H9 (cell line): Measurements from ENCODE around the gene HDAC7. TPM values are rescaled to one million over a fixed set of nuclear protein-coding genes. Genes with fewer than 3 reads are reported as not detected.

ENCODE experiments used
- DNase-seq: peaks from one replicate; pipeline ENCODE4 v3.0.0-alpha.2; 2017
- H2AFZ ChIP-seq: one replicate; pipeline ENCODE4 v1.6.1; 2013; ENCODE audit warnings: mild to moderate bottlenecking, low read length, control low read depth, moderate library complexity
- H2AK5ac ChIP-seq: 2 replicates; pipeline ENCODE4 v1.6.1; 2013; ENCODE audit warnings: low read length, control low read depth, mixed read lengths; ENCODE audit not compliant: insufficient read length
- H2BK120ac ChIP-seq: one replicate; pipeline ENCODE4 v1.6.1; 2013; ENCODE audit warnings: low read depth, mild to moderate bottlenecking, low read length, control low read depth, inconsistent platforms; ENCODE audit not compliant: poor library complexity, severe bottlenecking
- H2BK12ac ChIP-seq: 2 replicates; pipeline ENCODE4 v1.6.1; 2013; ENCODE audit warnings: low read length, control low read depth, mixed read lengths, low read depth; ENCODE audit not compliant: insufficient read length
- H2BK15ac ChIP-seq: 2 replicates; pipeline ENCODE4 v1.6.1; 2013; ENCODE audit warnings: low read depth, low read length, control low read depth
- H2BK20ac ChIP-seq: one replicate; pipeline ENCODE4 v1.6.1; 2013; ENCODE audit warnings: low read depth, mild to moderate bottlenecking, low read length, control low read depth, inconsistent platforms; ENCODE audit not compliant: poor library complexity, severe bottlenecking
- H2BK5ac ChIP-seq: 2 replicates; pipeline ENCODE4 v1.6.1; 2013; ENCODE audit warnings: low read length, control low read depth, mixed read lengths; ENCODE audit not compliant: insufficient read length
- H3K14ac ChIP-seq: 2 replicates; pipeline ENCODE4 v1.6.1; 2013; ENCODE audit warnings: low read length, control low read depth; ENCODE audit not compliant: insufficient read depth
- H3K18ac ChIP-seq: 2 replicates; pipeline ENCODE4 v1.6.1; 2013; ENCODE audit warnings: low read depth, mild to moderate bottlenecking, mixed read lengths, low read length, control low read depth; ENCODE audit not compliant: insufficient read length
- H3K23ac ChIP-seq: 2 replicates; pipeline ENCODE4 v1.6.1; 2013; ENCODE audit warnings: low read length, control low read depth, mixed read lengths, low read depth; ENCODE audit not compliant: insufficient read length
- H3K23me2 ChIP-seq: 2 replicates; pipeline ENCODE4 v1.6.1; 2013; ENCODE audit warnings: low read depth, mild to moderate bottlenecking, mixed read lengths, low read length, control low read depth; ENCODE audit not compliant: insufficient read length, poor library complexity, severe bottlenecking
- H3K27ac ChIP-seq: 2 replicates; pipeline ENCODE4 v1.5.1; 2013; ENCODE audit warnings: low read length, control low read depth, mixed read lengths, low read depth; ENCODE audit not compliant: insufficient read length
- H3K27me3 ChIP-seq: 2 replicates; pipeline ENCODE4 v1.6.1; 2013; ENCODE audit warnings: low read length, control low read depth, inconsistent platforms; ENCODE audit not compliant: insufficient read depth
- H3K4ac ChIP-seq: 2 replicates; pipeline ENCODE4 v1.6.1; 2013; ENCODE audit warnings: low read depth, mild to moderate bottlenecking, control low read depth, inconsistent platforms, low read length, moderate library complexity
- H3K4me1 ChIP-seq: 2 replicates; pipeline ENCODE4 v1.6.1; 2013; ENCODE audit warnings: low read length, control low read depth, inconsistent platforms; ENCODE audit not compliant: insufficient read depth
- H3K4me2 ChIP-seq: 2 replicates; pipeline ENCODE4 v1.6.1; 2013; ENCODE audit warnings: low read length, control low read depth, mixed read lengths; ENCODE audit not compliant: insufficient read length, insufficient read depth
- H3K56ac ChIP-seq: 2 replicates; pipeline ENCODE4 v1.6.1; 2013; ENCODE audit warnings: low read depth, mild to moderate bottlenecking, mixed read lengths, low read length, control low read depth; ENCODE audit not compliant: insufficient read length
- H3K79me1 ChIP-seq: 2 replicates; pipeline ENCODE4 v1.6.1; 2013; ENCODE audit warnings: low read depth, mild to moderate bottlenecking, moderate library complexity, low read length, control low read depth, inconsistent platforms; ENCODE audit not compliant: insufficient read depth, poor library complexity, severe bottlenecking
- H3K79me2 ChIP-seq: 2 replicates; pipeline ENCODE4 v1.6.1; 2013; ENCODE audit warnings: low read length, control low read depth, inconsistent platforms; ENCODE audit not compliant: insufficient read depth
- H3K9ac ChIP-seq: 2 replicates; pipeline ENCODE4 v1.6.1; 2013; ENCODE audit warnings: low read length, control low read depth, mixed read lengths; ENCODE audit not compliant: insufficient read length; ENCODE audit errors: extremely low read depth
- H3K9me3 ChIP-seq: one replicate; pipeline ENCODE4 v1.6.1; 2013; ENCODE audit warnings: low read depth, low read length, inconsistent platforms; ENCODE audit not compliant: control insufficient read depth
- H3T11ph ChIP-seq: one replicate; pipeline ENCODE4 v1.6.1; 2013; ENCODE audit warnings: mild to moderate bottlenecking, low read length, control low read depth, inconsistent platforms
- H4K20me1 ChIP-seq: one replicate; pipeline ENCODE4 v1.6.1; 2013; ENCODE audit not compliant: control insufficient read depth, insufficient read length, insufficient read depth
- H4K5ac ChIP-seq: 2 replicates; pipeline ENCODE4 v1.6.1; 2013; ENCODE audit warnings: low read depth, mild to moderate bottlenecking, mixed read lengths, low read length, control low read depth; ENCODE audit not compliant: insufficient read length
- H4K8ac ChIP-seq: replicated peaks from 2 replicates; pipeline ENCODE4 v1.6.1; 2013; ENCODE audit warnings: low read length, control low read depth, mixed read lengths, low read depth; ENCODE audit not compliant: insufficient read length
- H4K91ac ChIP-seq: 2 replicates; pipeline ENCODE4 v1.6.1; 2013; ENCODE audit warnings: low read depth, mild to moderate bottlenecking, moderate library complexity, mixed read lengths, low read length, control low read depth; ENCODE audit not compliant: insufficient read length
- H3K27ac Mint-ChIP-seq, 3 experiments: 2 replicates in 2 of 3; 3 replicates in 1 of 3; pipeline ENCODE4 v1.8.0; 2020 to 2021; ENCODE audit warnings: mixed read lengths in 3 of 3, mild to moderate bottlenecking in 1 of 3, moderate library complexity in 1 of 3
- H3K27me3 Mint-ChIP-seq: 2 replicates; pipeline ENCODE4 v1.8.0; 2021; ENCODE audit warnings: low read depth, mild to moderate bottlenecking, moderate library complexity, mixed read lengths
- H3K36me3 Mint-ChIP-seq, 3 experiments: 2 replicates in 2 of 3; 3 replicates in 1 of 3; pipeline ENCODE4 v1.8.0; 2020 to 2021; ENCODE audit warnings: low read depth in 3 of 3, mixed read lengths in 3 of 3; ENCODE audit not compliant: insufficient read depth in 1 of 3
- H3K4me1 Mint-ChIP-seq, 2 experiments: 2 replicates each; pipeline ENCODE4 v1.8.0; 2020; ENCODE audit warnings: mixed read lengths in 2 of 2
- H3K4me3 Mint-ChIP-seq, 2 experiments: 2 replicates in 1 of 2; 3 replicates in 1 of 2; pipeline ENCODE4 v1.8.0; 2020 to 2021; ENCODE audit warnings: mild to moderate bottlenecking in 2 of 2, mixed read lengths in 2 of 2, moderate library complexity in 1 of 2
- H3K9me3 Mint-ChIP-seq, 2 experiments: 2 replicates in 1 of 2; 3 replicates in 1 of 2; pipeline ENCODE4 v1.8.0; 2020; ENCODE audit warnings: mild to moderate bottlenecking in 2 of 2, mixed read lengths in 2 of 2, moderate library complexity in 1 of 2
- CTCF ChIP-seq: fragments of 200-600 bp; sonication (generic); conservative IDR thresholded peaks from 3 replicates; pipeline ENCODE4 v1.8.0; 2021; ENCODE audit warnings: antibody characterized with exemption, mild to moderate bottlenecking
- whole genome bisulfite sequencing: extraction: QIAGEN DNeasy Blood & Tissue Kit; methylation state at CpG from one replicate; pipeline ENCODE4 v1.1.7; 2013; ENCODE audit warnings: missing lambda C conversion rate, low lambda C conversion rate, mixed read lengths; ENCODE audit not compliant: insufficient read length; ENCODE audit errors: extremely low coverage; 5-methylcytosine and 5-hydroxymethylcytosine counted together
- total RNA-seq: library from RNA; stranded (reverse); gene quantifications from 2 replicates; pipeline ENCODE4 v1.2.1, GENCODE V29; 2021

Gene HDAC7
- total RNA-seq, 1 experiment from 2014 or later: 72.1 TPM

DNA sequence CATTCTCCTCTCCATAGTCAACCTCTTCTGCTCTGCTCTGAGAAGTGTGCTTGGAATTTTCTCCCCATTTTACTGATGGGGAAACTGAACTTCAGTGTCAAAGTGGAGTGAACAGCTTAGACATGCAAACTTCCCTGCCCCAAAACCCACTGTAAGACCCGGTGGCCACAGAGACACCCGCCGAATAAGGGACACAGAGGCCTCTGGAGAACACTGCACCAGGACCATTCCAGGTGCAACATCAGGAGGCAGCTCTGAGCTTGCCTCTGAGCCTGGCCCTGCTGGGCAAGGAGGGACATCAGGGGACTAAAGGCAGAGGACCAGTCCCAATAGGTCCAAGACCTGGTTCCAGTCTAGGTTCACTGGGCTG is 1.7 kb downstream of the HDAC7 start:
- Histone ChIP-seq H3K9ac (no peak overlapping the region), H4K20me1 (no peaks in the 10 kb centered on the region), H3K4me1 (peaks cover 22% of the 10 kb centered on the region; the same call in 1 of the 2 replicates), H3K14ac (no peak overlapping the region), H3K79me2 (peaks cover 23% of the 10 kb centered on the region; the same call in 1 of the 2 replicates), H2AK5ac (no peak overlapping the region), H4K5ac (no peak overlapping the region), H2BK120ac (no peak overlapping the region), H3K23me2 (peaks cover 7% of the 10 kb centered on the region), H2BK15ac (no peak overlapping the region), H3K23ac (no peak overlapping the region), H3K4me2 (peak overlapping the region; percentile 35), H2BK20ac (no peak overlapping the region), H3K56ac (no peak overlapping the region), H3K9me3 (no peaks in the 10 kb centered on the region), H2BK12ac (no peak overlapping the region), H2BK5ac (no peak overlapping the region), H4K8ac (no peak overlapping the region), H3K79me1 (no peaks in the 10 kb centered on the region), H3K27ac (no peak overlapping the region), H2AFZ (no peak overlapping the region), H4K91ac (no peak overlapping the region), H3K4ac (no peak overlapping the region), H3K18ac (no peak overlapping the region), H3T11ph (no peak overlapping the region), H3K27me3 (no peaks in the 10 kb centered on the region)
- H3K27ac Mint-ChIP-seq: peak overlapping the region; percentile 79 to 85 (median 81); a peak in 2 of 7 replicates
- no peak for TF ChIP-seq CTCF
- no CpG with 5 or more reads among the region's 3 CpGs for WGBS
- H3K27me3 Mint-ChIP-seq: peaks cover 8% of the 10 kb centered on the region
- H3K4me3 Mint-ChIP-seq: peak overlapping the region; percentile 79 to 83
- no peak for DNase-seq
- no peaks in the 10 kb centered on the region for H3K9me3 Mint-ChIP-seq
- peaks cover 2 to 9% (median 5%) of the 10 kb centered on the region in 3 experiments; a peak in 4 of 7 replicates for H3K36me3 Mint-ChIP-seq
- H3K4me1 Mint-ChIP-seq: peaks cover 64 to 66% of the 10 kb centered on the region in 2 experiments
